Osteocyte (in vitro differentiated cells): ENCODE data around the gene EPM2A. TPM values are rescaled to one million over a fixed set of nuclear protein-coding genes. Genes with fewer than 3 reads are reported as not detected.

Source experiments
- DNase-seq: peaks from one replicate; pipeline ENCODE4 v3.0.0; 2021; ENCODE audit warnings: mixed read lengths; ENCODE audit not compliant: unreplicated experiment; ENCODE audit errors: extremely low spot score
- H3K27ac Mint-ChIP-seq: one replicate; pipeline ENCODE4 v1.8.0; 2021; ENCODE audit warnings: mild to moderate bottlenecking, mixed read lengths; ENCODE audit not compliant: unreplicated experiment
- H3K27me3 Mint-ChIP-seq: one replicate; pipeline ENCODE4 v1.8.0; 2021; ENCODE audit warnings: mixed read lengths; ENCODE audit not compliant: unreplicated experiment
- H3K36me3 Mint-ChIP-seq: one replicate; pipeline ENCODE4 v1.8.0; 2021; ENCODE audit warnings: mixed read lengths; ENCODE audit not compliant: unreplicated experiment
- H3K4me1 Mint-ChIP-seq: one replicate; pipeline ENCODE4 v1.8.0; 2021; ENCODE audit warnings: mixed read lengths; ENCODE audit not compliant: unreplicated experiment
- H3K4me3 Mint-ChIP-seq: one replicate; pipeline ENCODE4 v1.8.0; 2021; ENCODE audit warnings: mild to moderate bottlenecking, moderate library complexity, mixed read lengths; ENCODE audit not compliant: unreplicated experiment
- H3K9me3 Mint-ChIP-seq: one replicate; pipeline ENCODE4 v1.8.0; 2021; ENCODE audit warnings: mixed read lengths; ENCODE audit not compliant: unreplicated experiment
- CTCF ChIP-seq: fragments of 200-600 bp; sonication (generic); IDR thresholded peaks from 2 replicates; pipeline ENCODE4 v1.5.0; 2021; ENCODE audit warnings: antibody characterized with exemption, mild to moderate bottlenecking, moderate library complexity
- total RNA-seq: library from RNA; stranded (reverse); gene quantifications from 2 replicates; pipeline ENCODE4 v1.2.1, GENCODE V29; 2021

The EPM2A gene
- total RNA-seq, 1 donor from 2014 or later: 13.6 TPM

- H3K27ac Mint-ChIP-seq: no peak overlapping the region
- H3K27me3 Mint-ChIP-seq: no peaks in the 10 kb centered on the region
- no peak overlapping the region for H3K4me3 Mint-ChIP-seq
- H3K36me3 Mint-ChIP-seq: peaks cover 10% of the 10 kb centered on the region
- H3K4me1 Mint-ChIP-seq: no peaks in the 10 kb centered on the region
- H3K9me3 Mint-ChIP-seq: peaks cover 11% of the 10 kb centered on the region
- DNase-seq: no peak
- TF ChIP-seq CTCF: no peak
These were observed 21.5 kb downstream of the EPM2A start for GRCh38 chr6:145713773-145714172.

DNA sequence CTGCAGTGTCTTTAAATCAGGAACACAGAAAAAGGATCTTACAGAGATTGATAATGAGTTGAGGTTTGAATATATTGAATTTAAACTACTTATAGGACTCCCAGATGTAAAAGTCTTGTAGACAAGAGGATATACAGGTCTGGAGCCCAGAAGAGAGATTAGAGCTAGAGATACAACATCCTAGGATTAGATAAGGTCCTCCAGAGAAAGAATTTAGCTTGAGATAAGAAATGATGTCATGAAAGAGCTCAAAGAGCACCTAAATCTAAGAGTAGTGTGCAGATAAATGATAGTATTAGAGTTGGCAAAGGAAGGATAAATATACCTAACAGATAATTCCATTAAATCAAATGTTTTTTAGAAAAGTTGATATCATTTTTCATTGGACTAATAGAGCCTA lies 23.9 kb downstream of the EPM2A start:
- H3K9me3 Mint-ChIP-seq: peaks cover 11% of the 10 kb centered on the region
- TF ChIP-seq CTCF: no peak
- H3K4me1 Mint-ChIP-seq: no peaks in the 10 kb centered on the region
- no peak overlapping the region for H3K27ac Mint-ChIP-seq
- H3K4me3 Mint-ChIP-seq: no peak overlapping the region
- DNase-seq: no peak
- H3K27me3 Mint-ChIP-seq: no peaks in the 10 kb centered on the region
- H3K36me3 Mint-ChIP-seq: peaks cover 7% of the 10 kb centered on the region

GRCh38 chr6:145707397-145707796 lies 27.9 kb downstream of the EPM2A start:
- Mint-ChIP-seq H3K27ac (no peak overlapping the region), H3K4me3 (no peak overlapping the region), H3K9me3 (no peaks in the 10 kb centered on the region), H3K4me1 (peaks cover 13% of the 10 kb centered on the region), H3K36me3 (no peaks in the 10 kb centered on the region), H3K27me3 (no peaks in the 10 kb centered on the region)
- DNase-seq: no peak
- no peak for TF ChIP-seq CTCF

DNA sequence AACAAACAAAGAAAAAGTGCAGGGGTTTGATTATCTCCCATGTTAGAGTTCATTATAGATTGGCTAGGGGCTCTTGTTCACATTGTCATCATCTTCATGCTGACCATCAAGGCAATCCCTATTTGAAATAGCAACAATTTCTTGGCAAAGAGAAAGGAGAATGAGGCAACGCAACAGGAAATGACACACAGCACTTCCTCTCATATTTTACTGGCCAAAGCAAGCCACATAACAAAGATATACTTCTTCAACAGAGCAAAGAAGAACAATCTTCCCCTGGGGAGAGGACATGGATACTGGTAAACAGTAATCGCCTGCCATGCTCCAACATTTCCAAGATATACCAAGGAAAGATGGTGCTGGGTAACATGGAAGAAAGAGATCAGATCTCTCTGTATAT lies 29.8 kb downstream of the EPM2A start:
- no peak for TF ChIP-seq CTCF
- Mint-ChIP-seq H3K4me3 (no peak overlapping the region), H3K4me1 (peaks cover 16% of the 10 kb centered on the region), H3K27ac (peak overlapping the region; percentile 28), H3K36me3 (no peaks in the 10 kb centered on the region), H3K9me3 (no peaks in the 10 kb centered on the region), H3K27me3 (no peaks in the 10 kb centered on the region)
- DNase-seq: no peak

- H3K27ac Mint-ChIP-seq: no peak overlapping the region
- peaks cover 23% of the 10 kb centered on the region for H3K4me1 Mint-ChIP-seq
- no peaks in the 10 kb centered on the region for H3K36me3 Mint-ChIP-seq
- no peak for DNase-seq
- no peaks in the 10 kb centered on the region for H3K9me3 Mint-ChIP-seq
- no peaks in the 10 kb centered on the region for H3K27me3 Mint-ChIP-seq
- TF ChIP-seq CTCF: peak; percentile 63
- H3K4me3 Mint-ChIP-seq: no peak overlapping the region
These were observed 31.1 kb downstream of the EPM2A start for GRCh38 chr6:145704143-145704781.
